GM15510 (cell line): Measurements from ENCODE around the gene PALM3.

Experiments
- POLR2A ChIP-seq: IDR thresholded peaks from 3 replicates; pipeline ENCODE4 v1.6.1; 2011; ENCODE audit warnings: borderline replicate concordance; ENCODE audit not compliant: insufficient read length; ENCODE audit errors: extremely low read depth

The PALM3 gene

DNA sequence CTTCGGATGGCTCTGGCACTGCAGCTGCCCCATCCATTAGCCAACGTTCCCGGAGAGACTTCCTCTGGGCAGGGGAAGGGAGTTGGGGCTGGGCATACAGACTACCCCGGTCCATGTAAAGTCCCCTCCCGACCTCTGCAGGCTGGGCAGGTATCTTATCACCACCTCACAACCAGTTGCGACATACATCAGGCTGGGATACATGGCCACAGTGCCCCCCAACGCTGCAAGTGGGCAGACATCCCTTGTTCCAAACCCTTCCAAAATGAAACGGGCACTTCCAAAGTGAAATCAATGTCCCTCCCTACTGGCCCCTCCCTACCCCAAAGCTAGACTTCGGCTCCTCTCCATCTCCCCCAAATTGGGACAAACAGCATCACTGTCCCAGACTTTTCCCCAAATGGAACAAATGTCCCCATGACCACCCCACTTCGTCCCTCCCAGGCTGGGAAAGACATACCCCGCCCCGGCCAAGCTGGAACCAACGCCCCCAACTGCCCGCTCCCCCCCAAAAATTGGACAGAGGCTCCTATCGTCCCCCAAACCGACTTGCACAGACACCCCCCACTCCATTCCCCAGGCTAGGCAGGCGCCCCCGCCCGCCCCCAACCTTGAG is 5.0 kb downstream of the PALM3 start:
- no peak for TF ChIP-seq POLR2A

DNA sequence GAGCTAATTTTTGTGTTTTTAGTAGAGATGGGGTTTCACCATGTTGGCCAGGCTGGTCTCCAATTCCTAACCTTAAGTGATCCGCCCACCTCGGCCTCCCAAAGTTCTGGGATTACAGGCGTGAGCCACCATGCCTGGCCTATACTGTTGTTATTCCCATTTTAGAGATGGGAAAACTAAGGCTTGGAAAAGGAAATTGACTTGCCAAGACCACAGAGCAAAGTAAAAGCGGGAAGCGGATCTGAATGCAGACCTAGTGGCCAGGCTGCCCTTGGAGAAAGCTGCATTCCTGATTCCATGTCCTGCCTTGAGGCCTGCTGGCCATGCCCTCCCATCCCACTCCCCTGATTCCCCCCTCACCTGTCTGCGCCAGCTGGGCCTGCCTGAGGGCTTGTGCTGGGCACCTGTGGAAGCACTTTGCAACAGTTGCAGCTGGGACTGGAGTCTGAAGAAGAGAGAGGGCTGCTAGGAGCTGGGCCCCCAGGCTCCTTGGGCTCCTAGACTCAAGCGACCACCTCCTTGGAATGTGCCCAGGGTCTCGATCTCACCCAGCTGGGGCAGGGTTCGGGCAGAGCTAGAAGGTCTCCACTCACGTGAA is 5.7 kb downstream of the PALM3 start:
- no peak for TF ChIP-seq POLR2A

DNA sequence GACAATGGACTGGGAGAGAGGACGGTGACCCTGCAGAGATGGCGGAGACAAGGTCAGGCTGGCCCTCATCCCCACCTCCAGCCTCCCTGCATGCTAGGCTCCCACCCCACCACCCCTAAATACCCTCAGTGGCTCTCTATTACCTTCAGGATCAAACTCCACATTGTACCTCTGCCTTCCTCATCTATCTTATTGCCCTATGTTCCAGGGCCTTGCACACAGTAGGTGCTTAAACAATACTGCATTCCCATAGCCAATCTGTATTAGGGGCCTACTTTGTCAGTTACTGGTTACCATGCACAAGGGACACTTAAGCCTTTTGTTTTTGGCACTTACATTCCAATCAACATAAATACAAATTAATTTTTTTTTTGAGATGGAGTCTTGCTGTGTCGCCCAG is 6.5 kb downstream of the PALM3 start:
- no peak for TF ChIP-seq POLR2A

DNA sequence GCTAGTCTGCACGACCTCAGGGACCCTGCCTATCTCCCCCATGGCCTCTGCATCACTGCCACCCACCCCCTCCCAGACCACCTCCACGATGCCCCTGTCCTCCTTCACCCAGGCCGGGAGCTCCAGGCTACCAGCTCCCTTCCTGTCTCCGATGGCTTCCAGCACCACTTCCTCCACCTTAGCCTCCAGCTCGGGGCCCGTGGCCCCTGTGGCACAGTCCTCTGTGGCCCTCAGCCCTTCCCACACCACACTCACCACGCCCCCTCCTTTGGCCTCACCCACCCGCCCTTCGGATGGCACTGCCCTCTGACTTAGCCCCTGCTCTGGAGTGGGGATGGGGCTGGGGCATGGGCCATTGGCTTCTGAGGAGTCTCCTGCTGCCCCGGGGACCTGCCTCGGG is 7.2 kb downstream of the PALM3 start:
- TF ChIP-seq POLR2A = no peak

DNA sequence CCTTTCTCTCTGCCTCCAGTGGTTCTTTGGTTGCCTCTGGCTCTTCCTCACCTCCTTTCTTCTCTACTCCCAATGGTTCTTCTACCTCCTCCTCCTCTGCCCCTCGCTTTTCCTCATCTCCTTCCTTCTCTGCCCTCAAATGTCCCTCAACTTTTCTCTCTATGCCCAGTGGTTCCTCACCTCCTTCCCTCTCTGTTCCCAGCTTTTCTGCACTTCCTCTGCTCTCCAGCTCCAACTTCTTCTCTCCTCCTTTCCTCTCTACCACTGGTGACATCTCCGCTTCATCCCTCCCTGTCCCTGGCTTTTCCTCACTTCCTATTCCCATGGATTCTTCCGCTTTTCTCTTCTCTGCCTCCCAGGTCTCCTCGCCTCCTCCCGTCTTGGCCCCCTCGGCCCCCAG is 7.8 kb downstream of the PALM3 start:
- no peak for TF ChIP-seq POLR2A

DNA sequence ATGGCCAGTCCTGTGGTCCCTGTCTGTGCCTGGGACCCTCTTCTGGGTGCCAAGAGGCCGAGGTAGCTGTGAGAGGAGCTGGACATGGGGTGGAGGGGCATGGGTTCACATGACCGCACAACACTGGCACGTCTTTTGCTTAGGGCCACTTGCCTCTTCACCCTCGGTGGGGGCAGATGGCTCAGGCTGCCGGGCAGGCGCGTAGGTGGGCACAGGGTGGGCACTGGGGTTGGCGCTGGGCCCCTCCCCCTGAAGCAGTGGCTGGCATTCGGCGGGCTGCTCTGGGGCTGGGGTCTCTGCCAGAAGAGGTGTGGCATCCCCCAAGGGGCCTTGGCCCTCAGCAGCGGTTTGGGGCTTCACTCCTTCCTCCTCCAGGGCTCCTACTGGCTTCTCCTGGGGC is 8.4 kb downstream of the PALM3 start:
- TF ChIP-seq POLR2A = no peak

- TF ChIP-seq POLR2A = no peak
These were observed 8.8 kb downstream of the PALM3 start for GRCh38 chr19:14053032-14053431.

- no peak for TF ChIP-seq POLR2A
These were observed 9.4 kb downstream of the PALM3 start for GRCh38 chr19:14052470-14052869.

- TF ChIP-seq POLR2A = no peak
These were observed 9.9 kb downstream of the PALM3 start for GRCh38 chr19:14051980-14052379.

DNA sequence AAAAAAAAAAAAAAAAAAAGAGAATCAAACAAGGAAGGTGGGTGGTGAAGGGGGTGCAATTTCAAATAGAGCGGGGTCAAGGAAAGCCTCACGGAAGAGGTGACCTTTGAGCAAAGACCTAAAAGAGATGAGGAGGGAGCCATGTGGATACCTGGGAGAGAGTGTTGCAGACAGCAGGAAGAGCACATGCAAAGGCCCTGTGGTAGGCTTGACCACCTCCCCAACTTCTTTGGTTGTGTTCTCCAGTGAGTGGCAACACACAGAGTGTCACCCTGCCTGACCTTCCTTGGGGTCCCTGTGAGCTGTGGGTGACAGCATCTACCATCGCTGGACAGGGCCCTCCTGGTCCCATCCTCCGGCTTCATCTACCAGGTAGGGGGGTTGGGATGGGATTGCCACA is 11.4 kb downstream of the PALM3 start:
- no peak for TF ChIP-seq POLR2A

DNA sequence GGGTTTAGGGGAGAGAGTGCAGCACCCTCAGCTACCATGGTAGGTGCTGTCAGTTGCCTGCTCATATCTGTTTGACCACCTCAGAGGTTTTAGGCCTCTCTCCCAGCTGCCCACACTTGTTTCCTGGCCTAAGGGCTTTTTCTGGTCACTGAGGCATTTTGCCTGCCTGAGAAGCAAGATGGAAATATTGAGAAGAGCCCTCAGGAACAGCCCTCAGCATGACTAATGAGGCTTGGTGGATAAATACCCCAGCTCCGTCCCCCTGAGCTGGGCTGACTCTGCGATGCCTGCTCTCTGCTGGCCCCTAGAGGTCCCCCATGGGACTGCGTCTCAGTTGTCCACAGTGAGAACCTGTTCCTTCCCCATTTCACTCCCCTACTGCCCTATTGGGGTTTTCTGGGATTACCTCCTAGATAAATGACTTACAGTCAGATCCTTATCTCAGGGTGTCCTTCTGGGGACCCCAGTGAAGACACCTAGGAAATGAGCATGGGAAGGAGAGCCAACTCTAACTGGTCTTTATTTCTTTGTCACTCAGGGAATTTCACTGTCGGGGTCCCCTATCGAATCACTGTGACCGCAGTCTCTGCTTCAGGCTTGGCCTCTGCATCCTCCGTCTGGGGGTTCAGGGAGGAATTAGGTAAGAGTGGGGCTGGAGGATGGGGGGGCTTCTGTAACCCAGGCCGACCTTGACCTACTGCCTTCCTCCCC is 13.3 kb downstream of the PALM3 start:
- TF ChIP-seq POLR2A = no peak

- TF ChIP-seq POLR2A = no peak
These were observed 22.7 kb downstream of the PALM3 start for GRCh38 chr19:14039181-14039580.

DNA sequence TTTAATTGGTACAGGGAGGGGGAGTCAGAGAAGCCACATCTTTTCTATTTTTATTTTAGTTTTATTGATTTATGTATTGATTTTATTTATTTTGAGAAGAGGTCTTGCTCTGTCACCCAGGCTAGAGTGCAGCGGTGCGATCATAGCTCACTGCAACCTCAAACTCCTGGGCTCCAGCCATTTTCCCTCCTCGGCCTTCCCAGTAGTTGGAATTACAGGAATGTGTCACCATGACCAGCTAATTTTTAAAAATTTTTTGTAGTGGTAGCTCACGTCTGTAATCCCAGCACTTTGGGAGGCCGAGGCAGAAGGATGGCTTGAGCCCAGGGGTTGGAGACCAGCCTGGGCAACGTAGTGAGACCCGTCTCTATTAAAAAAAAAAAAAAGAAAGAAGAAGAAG is 26.2 kb downstream of the PALM3 start:
- no peak for TF ChIP-seq POLR2A

DNA sequence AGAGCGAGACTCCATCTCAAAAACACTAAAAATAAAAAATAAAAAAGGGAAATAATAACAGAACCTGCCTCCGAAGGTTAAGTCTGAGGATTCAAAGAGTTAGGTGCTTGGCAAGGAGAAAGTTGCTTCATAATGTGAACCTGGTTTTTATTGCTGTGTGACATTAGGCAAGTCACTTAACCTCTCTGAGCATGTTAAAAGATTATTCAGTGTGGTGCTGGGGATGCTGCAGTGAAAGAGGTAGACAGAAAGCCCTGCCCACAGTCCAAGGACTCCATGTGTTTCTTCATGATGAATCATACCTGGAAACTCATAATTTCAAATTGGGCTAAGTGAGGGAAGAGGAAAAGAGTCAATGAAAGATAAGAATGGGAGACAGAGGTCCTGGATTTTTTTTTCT is 27.9 kb downstream of the PALM3 start:
- TF ChIP-seq POLR2A = no peak

DNA sequence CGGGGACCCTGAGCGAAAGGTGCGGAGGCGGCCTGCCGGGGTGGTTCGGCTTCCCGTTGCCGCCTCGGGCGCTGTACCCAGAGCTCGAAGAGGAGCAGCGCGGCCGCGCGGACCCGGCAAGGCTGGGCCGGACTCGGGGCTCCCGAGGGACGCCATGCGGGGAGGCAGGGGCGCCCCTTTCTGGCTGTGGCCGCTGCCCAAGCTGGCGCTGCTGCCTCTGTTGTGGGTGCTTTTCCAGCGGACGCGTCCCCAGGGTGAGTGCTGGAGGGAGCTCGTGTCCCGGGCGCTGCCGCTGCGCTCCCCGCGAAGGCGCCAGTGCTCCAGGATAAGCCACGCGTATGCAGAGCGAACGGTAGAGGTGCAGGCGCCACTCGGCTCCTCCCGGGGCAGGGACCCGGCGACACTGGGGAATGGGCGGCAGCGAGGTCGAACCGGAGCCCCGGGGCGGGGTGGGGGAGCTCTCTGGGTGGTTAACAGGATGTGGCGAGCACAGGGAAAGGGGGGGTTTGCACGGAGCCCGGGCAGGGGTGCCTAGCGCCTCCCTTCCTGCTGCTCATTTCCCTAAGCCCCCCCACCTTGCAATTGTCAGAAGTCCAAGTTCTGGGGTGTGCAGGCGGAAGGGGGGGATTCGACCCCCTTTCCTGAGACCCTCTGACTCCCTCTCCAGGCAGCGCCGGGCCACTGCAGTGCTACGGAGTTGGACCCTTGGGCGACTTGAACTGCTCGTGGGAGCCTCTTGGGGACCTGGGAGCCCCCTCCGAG is 30.0 kb downstream of the PALM3 start, which contains the start of gene IL27RA:
IL27RA (plus strand) TSS at position 44 of the 762 bp plus-strand sequence; CDS start at position 155, 111 bp downstream.
- TF ChIP-seq POLR2A = peak; percentile 58
